AML-193 (cell line): ENCODE results near the gene LUC7L3.

Source experiments
- DNase-seq, 2 experiments: peaks; one replicate each; lab custom pipeline; 2025; lab: John Stamatoyannopoulos, UW

The LUC7L3 gene

DNA sequence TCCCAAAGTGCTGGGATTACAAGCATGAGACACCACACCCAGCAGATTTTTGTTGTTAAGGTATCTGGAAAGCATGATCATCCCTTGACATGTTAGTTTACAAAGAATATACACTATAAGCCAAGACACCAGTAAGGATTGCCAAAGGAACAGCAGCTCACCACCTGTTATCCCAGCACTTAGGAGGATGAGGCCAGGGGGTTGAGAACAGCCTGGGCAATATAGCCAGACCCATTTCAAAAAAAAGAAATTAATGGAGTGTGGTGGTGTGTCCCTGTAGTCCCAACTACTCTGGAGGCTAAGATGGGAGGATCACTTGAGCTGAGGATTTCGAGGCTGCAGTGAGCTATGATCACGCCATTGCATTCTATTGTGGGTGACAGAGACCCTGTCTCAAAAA, 42.8 kb downstream of the LUC7L3 start:
- DNase-seq = no peak

DNA sequence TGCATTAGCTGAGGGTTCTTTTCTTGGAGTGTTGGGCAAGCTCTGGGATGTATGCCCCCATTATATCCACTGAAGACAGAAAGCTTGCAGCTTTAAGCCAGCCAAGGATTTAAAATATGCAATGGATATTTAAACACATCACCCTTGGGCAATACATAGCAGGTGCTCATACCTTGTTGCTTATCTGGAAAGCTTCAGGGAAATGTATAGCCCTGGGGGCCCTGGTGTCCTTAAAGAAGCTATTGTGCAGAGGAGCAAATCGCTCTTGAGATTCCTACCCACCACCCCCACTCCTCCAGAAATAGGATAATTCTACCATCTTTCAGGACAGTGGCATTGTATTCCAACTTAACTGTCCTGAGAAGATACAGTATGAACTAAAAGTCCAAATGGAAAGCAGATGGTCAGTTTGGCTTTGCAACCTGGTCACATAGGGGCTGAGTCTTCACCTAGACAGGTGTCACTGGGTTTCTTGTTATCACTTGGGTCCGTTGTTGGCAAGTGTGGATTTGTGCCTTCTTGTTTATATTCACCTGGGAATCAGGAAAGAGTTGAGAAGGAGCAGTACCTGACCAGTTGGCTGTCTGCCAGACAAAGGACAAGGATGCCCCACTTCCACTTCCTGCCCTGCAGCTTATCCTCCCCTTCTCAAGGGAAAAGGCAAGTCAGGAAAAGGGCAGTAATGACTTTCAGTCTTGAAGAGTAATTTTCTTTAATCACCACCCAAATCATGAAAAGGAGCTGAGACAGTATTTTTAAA, 44.5 kb downstream of the LUC7L3 start:
- DNase-seq = no peak

DNA sequence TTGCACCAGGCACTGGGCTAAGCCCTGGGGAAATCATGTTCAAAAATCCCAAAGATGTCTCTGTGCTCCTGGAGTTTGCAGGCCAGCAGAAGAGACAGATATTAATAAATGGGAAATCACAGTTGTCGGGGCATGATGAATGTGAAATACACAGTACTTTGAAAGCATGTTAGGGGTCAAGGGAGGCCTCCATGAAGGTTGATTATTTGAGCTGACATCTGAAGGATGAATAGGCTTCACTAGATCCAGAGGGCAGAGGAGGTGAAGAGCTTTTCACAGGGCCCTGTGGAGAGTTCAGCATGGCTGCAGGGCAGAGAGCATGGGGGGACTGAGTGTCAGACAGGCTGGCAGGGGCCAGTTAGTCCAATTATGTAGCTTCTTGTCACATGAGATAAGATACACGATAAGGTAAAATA, 45.3 kb downstream of the LUC7L3 start:
- no peak for DNase-seq

DNA sequence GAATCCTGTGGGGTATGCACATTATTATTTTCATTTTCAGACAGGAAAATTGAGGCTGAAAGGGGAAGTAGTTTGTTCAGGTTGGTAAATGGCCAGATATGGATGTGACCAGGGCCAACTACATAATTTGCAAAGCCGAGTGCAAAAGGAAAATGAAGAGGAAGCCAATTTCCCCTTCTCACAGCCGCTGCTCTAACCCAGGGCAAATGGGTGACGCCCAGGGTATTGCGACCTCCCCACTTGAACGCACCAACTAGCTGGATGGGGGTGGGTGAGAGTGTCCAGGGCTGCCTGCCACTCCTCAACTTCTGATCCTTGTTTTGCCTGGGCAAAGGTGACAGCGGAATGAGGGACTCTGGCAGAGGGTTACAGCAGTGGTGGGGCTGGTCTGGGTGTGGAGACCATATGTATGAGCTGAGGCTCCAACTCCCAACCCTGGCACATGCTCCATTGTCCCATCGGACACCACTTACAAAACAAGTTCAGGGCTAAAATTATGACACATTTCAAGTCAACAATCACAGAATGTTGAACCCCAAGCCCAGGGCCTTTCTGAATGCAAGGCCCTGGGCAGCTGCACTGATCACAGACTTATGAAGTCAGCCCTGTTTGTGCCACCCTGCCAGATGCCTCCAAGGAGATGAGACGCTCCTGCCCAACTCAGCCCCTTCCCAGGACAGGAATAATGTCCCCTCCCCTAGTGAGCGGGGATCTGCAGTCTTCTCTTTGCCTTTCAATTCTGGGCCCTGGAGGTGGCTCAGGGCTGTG, 46.2 kb downstream of the LUC7L3 start:
- peak; percentile 80 to 83 for DNase-seq

DNA sequence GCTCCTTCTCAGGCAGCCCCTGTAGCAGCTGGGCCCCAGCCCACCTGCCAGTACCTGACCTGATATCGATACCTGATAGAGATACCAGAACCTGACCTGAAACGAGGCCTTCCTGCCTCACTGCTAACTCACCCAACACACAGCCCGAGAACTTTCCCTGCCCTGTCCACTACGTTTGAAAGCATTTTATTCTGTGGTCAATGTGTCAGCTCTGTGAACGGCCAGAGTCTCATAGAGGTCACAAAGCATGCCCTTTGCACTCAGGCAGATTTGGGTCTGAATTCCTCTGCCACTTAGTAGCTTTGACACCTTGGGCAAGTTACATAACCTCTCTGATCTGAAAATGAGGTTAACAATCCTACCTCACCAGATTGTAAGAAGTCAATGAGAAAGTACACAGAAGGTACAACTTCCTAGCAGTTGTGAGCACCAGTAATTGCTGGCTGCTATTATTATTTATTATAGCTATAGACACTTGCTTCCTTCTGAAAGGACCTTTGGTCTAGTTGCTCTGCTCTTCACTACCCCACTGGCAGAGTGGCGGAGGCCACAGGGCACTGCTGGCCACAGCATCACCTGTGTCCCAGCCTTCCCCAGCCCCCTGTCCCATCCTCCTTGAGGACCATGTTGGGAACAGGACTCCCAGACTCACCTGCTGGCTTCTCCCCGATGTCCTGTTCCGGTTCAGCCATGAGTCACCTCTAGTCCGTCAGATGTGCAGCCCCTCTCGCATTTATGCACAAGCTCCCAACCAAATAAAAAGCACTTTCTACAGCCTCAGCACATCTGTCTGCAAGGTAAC, 47.0 kb downstream of the LUC7L3 start:
- no peak for DNase-seq

DNA sequence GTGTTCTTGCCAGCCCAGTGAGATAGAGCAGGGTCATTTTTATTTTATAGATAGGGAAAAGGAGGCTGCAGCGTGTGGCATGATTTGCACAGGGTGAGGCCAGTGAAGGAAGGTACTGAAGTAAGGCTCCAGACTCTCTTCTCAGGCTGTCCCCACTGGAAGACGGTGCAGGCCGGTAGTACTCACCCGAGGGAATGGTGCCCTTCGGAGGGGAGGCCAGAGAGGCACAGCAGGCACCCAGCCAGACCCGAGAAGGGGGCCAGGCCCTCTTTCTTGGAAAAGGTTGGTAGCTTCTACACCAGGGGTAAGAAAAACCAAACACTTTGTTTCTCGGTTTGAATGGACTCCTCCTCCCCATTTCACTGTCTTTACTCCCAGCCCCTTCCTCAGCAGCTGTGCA, 47.6 kb downstream of the LUC7L3 start:
- DNase-seq = no peak

DNA sequence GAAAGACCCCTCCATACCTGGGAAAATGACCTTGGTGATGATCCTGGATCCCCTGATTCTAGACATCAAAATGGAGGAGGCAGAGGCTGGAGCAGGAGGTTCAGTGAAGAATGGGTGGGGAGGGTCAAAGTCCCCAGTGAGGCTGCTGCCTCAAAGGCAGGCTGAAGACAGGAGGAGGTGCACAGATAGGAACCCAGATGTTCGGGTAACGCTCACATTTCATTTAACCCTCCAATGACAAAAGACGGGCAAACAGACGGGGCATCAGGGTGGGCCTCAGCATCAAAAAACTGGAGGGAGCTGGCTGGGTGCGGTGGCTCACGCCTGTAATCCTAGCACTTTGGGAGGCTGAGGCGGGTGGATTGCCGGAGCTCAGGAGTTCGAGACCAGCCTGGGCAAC, 48.0 kb downstream of the LUC7L3 start, which contains the start of gene ANKRD40CL:
Gene ANKRD40CL (minus strand): TSS at position 73 of the 400 bp plus-strand sequence. CDS start 605 bp downstream, outside the sequence.
- no peak for DNase-seq

DNA sequence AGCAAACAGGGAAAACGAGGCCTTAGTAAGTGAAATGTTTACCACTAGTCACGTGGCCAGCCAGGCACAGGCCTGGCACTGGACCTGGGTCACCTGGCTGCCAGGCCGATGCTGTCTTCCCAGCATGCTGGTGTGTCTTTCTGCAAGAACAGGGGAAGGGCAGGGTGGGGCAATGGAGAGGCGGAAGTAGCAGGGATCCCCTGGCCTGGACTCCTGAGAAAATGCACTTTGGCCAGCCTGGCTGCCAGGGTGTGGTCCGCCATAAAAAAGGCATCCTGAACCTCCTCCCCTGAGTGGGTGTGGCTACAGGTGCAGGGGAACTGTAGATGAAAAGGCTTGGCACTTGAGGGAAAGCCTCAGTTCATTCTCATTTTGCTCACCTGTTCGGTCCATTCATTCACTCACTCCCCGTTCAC, 49.0 kb downstream of the LUC7L3 start:
- DNase-seq = no peak

DNA sequence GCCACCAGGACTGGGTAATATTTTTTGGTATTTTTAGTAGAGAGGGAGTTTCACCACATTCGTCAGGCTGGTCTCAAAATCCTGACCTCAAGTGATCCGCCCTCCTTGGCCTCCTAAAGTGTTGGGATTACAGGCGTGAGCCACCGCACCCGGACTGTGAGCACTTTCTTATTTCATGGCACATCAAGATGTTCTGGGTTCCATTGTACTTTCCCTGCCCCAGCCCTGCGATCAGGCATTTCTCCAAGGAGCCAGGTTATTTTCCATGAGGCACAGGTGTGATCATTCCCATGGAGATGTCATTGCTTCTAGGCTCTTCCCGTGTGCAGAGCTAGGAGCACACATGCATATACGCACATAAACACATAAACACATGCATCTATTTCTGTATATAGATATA, 50.5 kb downstream of the LUC7L3 start:
- no peak for DNase-seq

DNA sequence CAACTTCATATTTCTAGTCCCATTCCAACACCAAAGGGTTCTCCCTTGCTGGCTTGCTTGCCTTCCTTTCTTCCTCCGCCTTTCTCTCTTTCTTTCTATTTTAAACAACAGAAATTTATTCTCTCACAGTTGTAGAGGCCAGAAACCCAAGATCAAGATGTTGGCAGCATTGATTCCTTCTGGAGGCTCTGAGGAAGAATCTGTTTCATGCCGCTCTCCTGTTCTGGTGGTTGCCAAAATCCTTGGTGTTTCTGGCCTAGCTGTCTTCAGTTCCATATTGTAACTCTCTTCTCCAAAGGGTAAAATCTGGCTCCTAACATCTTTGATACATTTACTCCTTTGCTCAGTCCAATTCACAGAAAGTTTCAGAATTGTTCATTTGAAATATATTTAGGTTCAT, 50.9 kb downstream of the LUC7L3 start:
- DNase-seq = no peak

DNA sequence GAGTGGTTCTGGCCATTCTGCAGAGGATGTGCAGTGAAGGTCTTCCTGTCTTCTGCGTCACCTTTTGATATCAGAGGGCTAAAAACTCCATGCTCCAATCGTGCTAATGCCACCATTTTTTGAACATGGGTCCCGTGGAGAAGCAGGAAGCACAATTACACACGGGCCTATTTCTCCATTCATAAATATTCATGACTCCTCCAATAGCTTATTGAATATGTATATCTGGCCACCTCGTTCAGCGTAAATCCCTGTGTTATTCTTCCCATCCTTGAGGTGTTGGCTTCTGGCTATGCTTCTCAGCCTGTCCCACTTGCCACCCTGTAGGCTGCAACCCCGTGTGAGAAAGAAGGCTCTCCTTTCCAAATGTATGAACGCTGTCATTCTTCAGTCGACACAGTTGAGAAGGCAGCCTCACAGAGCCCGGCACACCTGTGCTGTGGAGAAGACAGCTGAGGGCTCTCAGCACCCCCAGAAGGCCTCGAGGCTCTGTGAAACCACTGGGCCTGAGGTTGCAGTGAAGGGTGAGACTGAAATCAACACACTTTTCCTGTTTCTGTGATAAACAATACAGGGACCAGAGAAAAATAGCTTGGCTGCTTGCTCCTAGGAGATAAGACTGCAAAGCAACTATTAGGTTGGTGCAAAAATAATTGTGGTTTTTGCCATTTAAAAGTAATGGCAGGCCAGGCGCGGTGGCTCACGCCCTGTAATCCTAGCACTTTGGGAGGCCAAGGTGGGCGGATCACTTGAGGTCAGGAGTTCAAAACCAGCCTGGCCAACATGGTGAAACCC, 52.8 kb downstream of the LUC7L3 start:
- no peak for DNase-seq

DNA sequence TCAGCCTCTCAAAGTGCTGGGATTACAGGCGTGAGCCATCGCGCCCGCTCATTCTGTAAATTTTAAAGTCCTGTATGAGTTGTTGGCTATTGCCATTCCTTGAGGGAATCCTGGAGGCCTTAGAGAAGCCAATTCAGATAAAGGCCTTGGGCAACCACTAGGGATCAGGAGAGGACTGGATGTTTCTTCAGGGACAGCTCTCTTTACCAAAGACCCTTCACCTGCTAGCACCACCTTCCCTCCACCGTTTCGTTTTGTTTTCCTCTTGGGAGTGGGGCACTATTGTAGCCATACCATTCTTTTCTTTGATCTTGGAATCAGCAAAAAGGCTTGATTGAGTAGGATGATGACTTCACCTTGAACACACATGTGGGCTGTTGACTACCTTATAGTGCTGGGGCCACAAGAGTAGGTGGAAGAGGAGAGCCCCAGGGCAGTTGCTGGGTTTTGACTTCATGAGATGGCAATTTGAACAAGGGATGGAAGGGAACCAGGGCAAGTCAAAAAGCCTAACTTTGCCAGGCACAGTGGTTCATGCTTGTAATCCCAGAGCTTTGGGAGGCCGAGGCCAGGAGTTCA, 54.9 kb downstream of the LUC7L3 start:
- no peak for DNase-seq

DNA sequence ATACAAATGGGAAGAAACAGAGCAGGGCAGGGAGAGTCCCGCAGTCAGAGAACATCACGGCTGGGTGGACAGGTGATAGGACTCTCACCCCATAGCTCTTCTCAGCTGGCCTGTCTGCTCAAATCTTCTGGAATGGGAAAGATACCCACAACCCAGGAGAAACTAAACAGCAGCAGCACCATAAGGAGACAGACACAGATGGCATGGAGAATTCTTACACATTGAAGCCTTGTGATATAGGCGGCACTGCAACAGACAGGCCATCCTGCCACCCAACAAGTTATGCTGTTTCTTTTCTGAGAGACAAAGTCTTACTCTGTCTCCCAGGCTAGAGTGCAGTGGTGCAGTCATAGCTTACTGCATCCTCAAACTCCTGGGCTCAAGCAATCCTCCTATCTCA, 56.5 kb downstream of the LUC7L3 start:
- DNase-seq = no peak

DNA sequence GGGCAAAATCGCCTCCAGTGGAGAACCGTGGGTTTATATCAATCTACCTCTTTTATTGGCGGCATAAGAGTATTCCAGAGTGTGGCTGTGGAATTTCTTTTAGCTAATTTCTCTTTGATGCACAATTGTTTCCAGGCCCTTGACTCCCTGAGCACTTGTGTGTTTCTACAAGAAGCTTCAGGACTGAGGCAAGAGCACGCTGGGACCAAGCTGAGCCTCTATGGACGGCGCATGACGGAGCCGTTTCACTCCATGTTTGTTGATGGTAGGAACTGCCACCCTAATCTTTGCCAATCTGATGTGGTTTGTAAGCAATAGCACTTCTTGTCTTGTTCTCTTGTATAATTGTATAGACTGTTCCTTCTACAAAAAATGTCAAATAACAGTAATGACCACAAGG, 59.1 kb downstream of the LUC7L3 start:
- no peak for DNase-seq

DNA sequence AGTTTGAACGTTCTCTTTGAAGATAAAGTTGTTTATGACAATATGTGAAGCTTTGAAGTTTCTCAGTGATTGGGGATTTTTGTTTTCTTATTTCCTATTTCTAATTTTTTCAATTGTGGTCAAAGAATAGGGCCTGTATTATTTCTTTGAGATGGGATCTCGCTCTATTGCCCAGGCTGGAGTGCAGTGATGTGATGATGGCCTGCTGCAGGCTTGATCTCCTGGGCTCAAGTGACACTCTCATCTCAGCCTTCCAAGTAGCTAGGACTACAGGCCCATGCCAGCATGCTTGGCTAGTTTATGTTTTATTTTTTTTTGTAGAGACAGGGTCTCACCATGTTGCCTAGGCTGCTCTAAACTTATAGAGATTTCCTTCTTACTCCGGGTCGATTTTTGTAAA, 59.6 kb downstream of the LUC7L3 start:
- DNase-seq = no peak

DNA sequence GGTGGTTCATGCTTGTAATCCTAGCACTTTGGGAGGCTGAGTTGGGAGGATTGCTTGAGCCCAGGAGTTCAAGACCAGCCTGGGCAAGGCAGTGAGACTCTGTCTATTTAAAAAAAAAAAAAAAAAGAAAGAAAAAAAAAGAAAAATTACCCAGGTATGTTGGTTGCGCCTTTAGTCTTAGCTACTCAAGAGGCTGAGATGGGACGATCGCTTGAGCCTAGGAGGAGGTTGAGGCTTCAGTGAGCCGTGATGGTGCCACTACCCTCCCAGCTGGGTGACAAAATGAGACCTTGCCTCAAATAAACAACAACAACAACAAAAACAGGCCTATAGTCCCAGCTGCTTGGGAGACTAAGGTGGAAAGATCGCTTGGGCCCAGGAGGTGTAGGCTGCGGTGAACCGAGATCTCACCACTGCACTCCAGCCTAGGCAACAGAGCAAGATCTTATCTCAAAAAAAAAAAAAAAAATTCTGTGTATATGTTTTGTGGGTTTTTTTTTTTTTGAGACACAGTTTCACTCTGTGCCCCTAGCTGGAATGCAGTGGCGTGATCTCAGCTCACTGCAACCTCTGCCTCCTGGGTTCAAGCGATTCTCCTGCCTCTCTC, 60.4 kb downstream of the LUC7L3 start:
- no peak for DNase-seq

DNA sequence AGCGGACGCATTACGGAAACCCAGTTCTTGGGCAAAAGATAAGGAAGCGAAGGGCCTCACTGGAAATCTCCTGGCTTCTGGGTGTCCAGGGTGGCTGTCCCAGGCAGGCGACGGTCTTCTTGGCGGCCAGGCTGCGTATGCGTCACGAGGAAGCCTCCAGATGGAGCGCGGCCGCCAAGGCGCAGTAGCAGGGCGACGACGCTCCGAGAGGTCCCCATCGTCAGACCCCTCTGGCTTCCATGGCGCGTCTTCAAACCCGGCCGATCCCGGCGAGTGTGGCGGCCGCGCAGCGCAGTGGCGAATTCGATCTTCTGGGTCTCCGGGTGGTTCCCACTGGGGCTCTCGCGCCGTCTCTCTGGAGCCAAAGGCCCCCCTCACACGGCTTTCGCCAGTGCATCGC, 61.8 kb downstream of the LUC7L3 start:
- no peak for DNase-seq

DNA sequence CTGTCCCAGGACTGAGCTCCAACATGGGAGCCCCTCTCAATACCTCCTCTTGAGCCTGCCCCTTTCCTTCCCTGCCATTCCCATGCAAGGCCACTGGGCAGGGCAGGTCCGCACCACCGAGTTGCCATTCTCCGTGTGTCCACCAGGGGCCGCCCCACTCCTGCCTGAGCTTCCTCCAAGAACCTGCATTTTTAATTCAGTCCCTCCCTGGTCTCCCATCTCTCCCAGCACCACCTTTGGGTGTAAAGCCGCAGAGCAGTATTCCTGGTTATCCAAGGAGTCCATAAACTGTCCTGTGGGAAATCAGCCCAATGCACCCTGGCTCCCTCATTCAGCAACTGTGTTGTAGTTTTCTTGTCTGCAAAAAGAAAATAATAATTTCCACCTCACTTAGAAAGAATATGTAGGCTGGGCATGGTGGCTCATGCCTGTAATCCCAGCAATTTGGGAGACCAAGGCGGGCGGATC, 63.8 kb downstream of the LUC7L3 start:
- peak; percentile 79 to 83 for DNase-seq

DNA sequence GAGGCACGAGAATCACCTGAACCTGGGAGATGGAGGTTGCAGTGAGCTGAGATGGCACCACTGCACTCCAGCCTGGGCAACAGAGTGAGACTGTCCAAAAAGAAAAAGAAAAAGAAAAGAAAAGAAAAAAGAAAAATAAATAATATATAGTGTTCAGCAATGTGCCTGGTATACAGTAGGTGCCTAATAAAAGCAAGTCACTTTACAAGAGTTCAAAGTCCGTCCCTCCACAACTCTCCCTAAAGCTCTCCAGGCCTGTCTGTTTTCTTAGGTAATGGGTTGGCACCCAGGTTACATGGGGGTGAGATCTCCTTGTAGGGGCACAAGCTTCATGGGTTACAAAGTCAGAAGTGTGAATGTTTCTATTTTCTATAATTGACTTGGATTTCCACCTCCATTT, 64.5 kb downstream of the LUC7L3 start:
- no peak for DNase-seq

DNA sequence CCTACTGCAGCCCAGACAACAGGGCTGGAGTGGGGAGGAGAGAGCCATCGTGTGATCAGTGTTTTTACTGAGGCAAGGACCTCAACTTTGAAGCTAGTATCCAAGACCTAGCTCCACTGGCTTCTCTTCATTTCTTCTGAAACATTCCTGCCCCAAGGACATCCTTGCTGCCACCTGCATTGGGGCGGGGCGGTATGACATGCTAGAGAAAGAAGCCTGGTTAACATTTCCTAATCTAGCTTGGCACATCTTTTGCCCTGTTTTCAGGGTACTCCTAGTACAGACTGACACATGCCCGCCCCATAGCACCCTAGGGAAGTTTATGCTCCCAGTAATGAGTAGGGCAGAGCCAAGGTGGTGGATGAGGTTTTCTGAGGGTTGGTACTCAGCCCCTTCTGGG, 65.7 kb downstream of the LUC7L3 start:
- no peak for DNase-seq
